WTC11 (cell line): ENCODE results near the gene CFAP92. TPM values are rescaled to one million over a fixed set of nuclear protein-coding genes. Genes with fewer than 3 reads are reported as not detected.
"Not testable (repeated sequence)": the region's sequence is repeated elsewhere in the genome, so short reads cannot be mapped to it uniquely, and the experiment has no call there.

Experiments
- ATAC-seq: fragments of 200-7000 bp; cut with Tn5 transposase; 2 replicates; pipeline ENCODE4 v1.10.0; 2021; ENCODE audit warnings: mild to moderate bottlenecking, moderate library complexity
- CTCF ChIA-PET: fragments of 300-600 bp; sonication (Branson Sonifier 250); formaldehyde crosslinking; loops from one replicate; lab custom pipeline; 2021; ENCODE audit warnings: antibody characterized with exemption; lab: Charles Lee
- POLR2A ChIA-PET: fragments of 350-600 bp; sonication (Branson Sonifier 250); formaldehyde crosslinking; loops from one replicate; lab custom pipeline; 2021; ENCODE audit warnings: antibody characterized with exemption; lab: Charles Lee
- DNase-seq: peaks from one replicate; pipeline ENCODE4 v3.0.0; 2021; ENCODE audit warnings: low spot score
- H3K27ac Mint-ChIP-seq: 2 replicates; pipeline ENCODE4 v1.8.0; 2021; ENCODE audit warnings: mixed read lengths
- H3K27me3 Mint-ChIP-seq: 2 replicates; pipeline ENCODE4 v1.8.0; 2021; ENCODE audit warnings: low read depth, mild to moderate bottlenecking, moderate library complexity, mixed read lengths
- H3K36me3 Mint-ChIP-seq: 2 replicates; pipeline ENCODE4 v1.8.0; 2021; ENCODE audit warnings: mixed read lengths
- H3K4me1 Mint-ChIP-seq: 2 replicates; pipeline ENCODE4 v1.8.0; 2022; ENCODE audit warnings: mixed read lengths
- H3K4me3 Mint-ChIP-seq: 2 replicates; pipeline ENCODE4 v1.8.0; 2021; ENCODE audit warnings: mild to moderate bottlenecking, moderate library complexity, mixed read lengths
- H3K9me3 Mint-ChIP-seq: 2 replicates; pipeline ENCODE4 v1.8.0; 2021; ENCODE audit warnings: mixed read lengths
- CTCF ChIP-seq: fragments of 200-600 bp; IDR thresholded peaks from 2 replicates; pipeline ENCODE4 v1.8.0; 2022; ENCODE audit warnings: antibody characterized with exemption
- FOXJ3 ChIP-seq: sonication (generic); formaldehyde crosslinking; IDR thresholded peaks from 2 replicates; pipeline ENCODE4 v1.9.0; 2021; ENCODE audit warnings: missing genetic modification reagents, mild to moderate bottlenecking, borderline replicate concordance
- GABPB1 ChIP-seq: sonication (generic); formaldehyde crosslinking; IDR thresholded peaks from 2 replicates; pipeline ENCODE4 v1.8.1; 2023; ENCODE audit warnings: mild to moderate bottlenecking, missing genetic modification reagents
- GRHL2 ChIP-seq: fragments of 250-450 bp; sonication (Bioruptor Pico); IDR thresholded peaks from 2 replicates; pipeline ENCODE4 v1.8.0; 2022; ENCODE audit warnings: mild to moderate bottlenecking, moderate library complexity; ENCODE audit not compliant: insufficient replicate concordance, severe bottlenecking
- NFE2L1 ChIP-seq: sonication (generic); formaldehyde crosslinking; IDR thresholded peaks from 2 replicates; pipeline ENCODE4 v1.8.1; 2023; ENCODE audit warnings: missing genetic modification reagents
- NR2C2 ChIP-seq: sonication (generic); formaldehyde crosslinking; IDR thresholded peaks from 2 replicates; pipeline ENCODE4 v1.8.0; 2022; ENCODE audit warnings: mild to moderate bottlenecking, missing genetic modification reagents
- NR3C1 ChIP-seq: sonication (generic); formaldehyde crosslinking; conservative IDR thresholded peaks from 2 replicates; pipeline ENCODE4 v1.8.1; 2023; ENCODE audit warnings: low read depth, mild to moderate bottlenecking, missing genetic modification reagents
- OVOL2 ChIP-seq: fragments of 250-450 bp; sonication (Bioruptor Pico); IDR thresholded peaks from 2 replicates; pipeline ENCODE4 v1.9.0; 2021; ENCODE audit warnings: mild to moderate bottlenecking, borderline replicate concordance
- PRRX2 ChIP-seq: fragments of 250-450 bp; sonication (Bioruptor Pico); IDR thresholded peaks from 2 replicates; pipeline ENCODE4 v1.8.0; 2021; ENCODE audit warnings: mild to moderate bottlenecking
- RORB ChIP-seq: fragments of 250-450 bp; sonication (Bioruptor Pico); IDR thresholded peaks from 2 replicates; pipeline ENCODE4 v1.9.0; 2021; ENCODE audit warnings: mild to moderate bottlenecking
- SP1 ChIP-seq: sonication (generic); formaldehyde crosslinking; conservative IDR thresholded peaks from 2 replicates; pipeline ENCODE4 v1.8.1; 2022; ENCODE audit warnings: missing genetic modification reagents
- TP53 ChIP-seq: sonication (generic); formaldehyde crosslinking; IDR thresholded peaks from 2 replicates; pipeline ENCODE4 v1.8.1; 2023; ENCODE audit warnings: mild to moderate bottlenecking, missing genetic modification reagents
- ZNF121 ChIP-seq: sonication (generic); formaldehyde crosslinking; IDR thresholded peaks from 2 replicates; pipeline ENCODE4 v1.8.0; 2023; ENCODE audit warnings: missing genetic modification reagents
- ZNF232 ChIP-seq: sonication (generic); formaldehyde crosslinking; IDR thresholded peaks from 2 replicates; pipeline ENCODE4 v1.8.0; 2022; ENCODE audit warnings: mild to moderate bottlenecking, missing genetic modification reagents
- ZNF416 ChIP-seq: fragments of 250-450 bp; sonication (Bioruptor Pico); IDR thresholded peaks from 2 replicates; pipeline ENCODE4 v1.9.0; 2021; ENCODE audit warnings: mild to moderate bottlenecking, inconsistent platforms
- ZNF423 ChIP-seq: fragments of 250-450 bp; sonication (Bioruptor Pico); IDR thresholded peaks from 2 replicates; pipeline ENCODE4 v2.1.2; 2022; ENCODE audit warnings: mild to moderate bottlenecking, moderate library complexity
- ZNF671 ChIP-seq: fragments of 250-450 bp; sonication (Bioruptor Pico); IDR thresholded peaks from 2 replicates; pipeline ENCODE4 v1.8.0; 2021; ENCODE audit warnings: mild to moderate bottlenecking
- total RNA-seq: library from RNA; stranded (reverse); gene quantifications from 3 replicates; pipeline ENCODE4 v1.2.3, GENCODE V29; 2021
- TF ChIP-seq, protein P1 (sequence below): sonication (generic); formaldehyde crosslinking; IDR thresholded peaks from 2 replicates; pipeline ENCODE4 v1.8.1; 2022; ENCODE audit warnings: low read depth, missing genetic modification reagents, borderline replicate concordance
- TF ChIP-seq, protein P2 (sequence below): sonication (generic); formaldehyde crosslinking; IDR thresholded peaks from 2 replicates; pipeline ENCODE4 v1.8.1; 2023; ENCODE audit warnings: mild to moderate bottlenecking, missing genetic modification reagents, moderate library complexity
- TF ChIP-seq, protein P3 (sequence below): sonication (generic); formaldehyde crosslinking; IDR thresholded peaks from 2 replicates; pipeline ENCODE4 v1.8.1; 2023; ENCODE audit warnings: mild to moderate bottlenecking, missing genetic modification reagents, borderline replicate concordance
- TF ChIP-seq, protein P4 (sequence below): sonication (generic); formaldehyde crosslinking; IDR thresholded peaks from 2 replicates; pipeline ENCODE4 v1.8.1; 2023; ENCODE audit warnings: mild to moderate bottlenecking, missing genetic modification reagents, moderate library complexity
- TF ChIP-seq, protein P5 (sequence below): sonication (generic); formaldehyde crosslinking; IDR thresholded peaks from 2 replicates; pipeline ENCODE4 v1.8.0; 2023; ENCODE audit warnings: missing genetic modification reagents
- TF ChIP-seq, protein P6 (sequence below): fragments of 250-450 bp; sonication (Bioruptor Pico); IDR thresholded peaks from 2 replicates; pipeline ENCODE4 v1.8.0; 2021; ENCODE audit warnings: mild to moderate bottlenecking

Gene CFAP92
- total RNA-seq, 1 experiment from 2014 or later, result 2.9 TPM

- no peak for TF ChIP-seq ZNF232 (CRISPR knock-in tag)
- TF ChIP-seq CTCF, result no peak
- TF ChIP-seq ZNF671 (CRISPR knock-in tag), result no peak
- TF ChIP-seq, protein P1, sequence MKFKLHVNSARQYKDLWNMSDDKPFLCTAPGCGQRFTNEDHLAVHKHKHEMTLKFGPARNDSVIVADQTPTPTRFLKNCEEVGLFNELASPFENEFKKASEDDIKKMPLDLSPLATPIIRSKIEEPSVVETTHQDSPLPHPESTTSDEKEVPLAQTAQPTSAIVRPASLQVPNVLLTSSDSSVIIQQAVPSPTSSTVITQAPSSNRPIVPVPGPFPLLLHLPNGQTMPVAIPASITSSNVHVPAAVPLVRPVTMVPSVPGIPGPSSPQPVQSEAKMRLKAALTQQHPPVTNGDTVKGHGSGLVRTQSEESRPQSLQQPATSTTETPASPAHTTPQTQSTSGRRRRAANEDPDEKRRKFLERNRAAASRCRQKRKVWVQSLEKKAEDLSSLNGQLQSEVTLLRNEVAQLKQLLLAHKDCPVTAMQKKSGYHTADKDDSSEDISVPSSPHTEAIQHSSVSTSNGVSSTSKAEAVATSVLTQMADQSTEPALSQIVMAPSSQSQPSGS (CRISPR knock-in tag), result no peak
- TF ChIP-seq, protein P2, sequence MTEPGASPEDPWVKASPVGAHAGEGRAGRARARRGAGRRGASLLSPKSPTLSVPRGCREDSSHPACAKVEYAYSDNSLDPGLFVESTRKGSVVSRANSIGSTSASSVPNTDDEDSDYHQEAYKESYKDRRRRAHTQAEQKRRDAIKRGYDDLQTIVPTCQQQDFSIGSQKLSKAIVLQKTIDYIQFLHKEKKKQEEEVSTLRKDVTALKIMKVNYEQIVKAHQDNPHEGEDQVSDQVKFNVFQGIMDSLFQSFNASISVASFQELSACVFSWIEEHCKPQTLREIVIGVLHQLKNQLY (CRISPR knock-in tag), result no peak
- TF ChIP-seq ZNF416, result no peak
- TF ChIP-seq OVOL2 (CRISPR knock-in tag), result no peak
- TF ChIP-seq GRHL2 (CRISPR knock-in tag), result no peak
- no peak for TF ChIP-seq GABPB1 (CRISPR knock-in tag)
- no peak for TF ChIP-seq FOXJ3 (CRISPR knock-in tag)
- no peak for TF ChIP-seq SP1 (CRISPR knock-in tag)
- no peak for TF ChIP-seq ZNF423 (CRISPR knock-in tag)
- TF ChIP-seq, protein P3, sequence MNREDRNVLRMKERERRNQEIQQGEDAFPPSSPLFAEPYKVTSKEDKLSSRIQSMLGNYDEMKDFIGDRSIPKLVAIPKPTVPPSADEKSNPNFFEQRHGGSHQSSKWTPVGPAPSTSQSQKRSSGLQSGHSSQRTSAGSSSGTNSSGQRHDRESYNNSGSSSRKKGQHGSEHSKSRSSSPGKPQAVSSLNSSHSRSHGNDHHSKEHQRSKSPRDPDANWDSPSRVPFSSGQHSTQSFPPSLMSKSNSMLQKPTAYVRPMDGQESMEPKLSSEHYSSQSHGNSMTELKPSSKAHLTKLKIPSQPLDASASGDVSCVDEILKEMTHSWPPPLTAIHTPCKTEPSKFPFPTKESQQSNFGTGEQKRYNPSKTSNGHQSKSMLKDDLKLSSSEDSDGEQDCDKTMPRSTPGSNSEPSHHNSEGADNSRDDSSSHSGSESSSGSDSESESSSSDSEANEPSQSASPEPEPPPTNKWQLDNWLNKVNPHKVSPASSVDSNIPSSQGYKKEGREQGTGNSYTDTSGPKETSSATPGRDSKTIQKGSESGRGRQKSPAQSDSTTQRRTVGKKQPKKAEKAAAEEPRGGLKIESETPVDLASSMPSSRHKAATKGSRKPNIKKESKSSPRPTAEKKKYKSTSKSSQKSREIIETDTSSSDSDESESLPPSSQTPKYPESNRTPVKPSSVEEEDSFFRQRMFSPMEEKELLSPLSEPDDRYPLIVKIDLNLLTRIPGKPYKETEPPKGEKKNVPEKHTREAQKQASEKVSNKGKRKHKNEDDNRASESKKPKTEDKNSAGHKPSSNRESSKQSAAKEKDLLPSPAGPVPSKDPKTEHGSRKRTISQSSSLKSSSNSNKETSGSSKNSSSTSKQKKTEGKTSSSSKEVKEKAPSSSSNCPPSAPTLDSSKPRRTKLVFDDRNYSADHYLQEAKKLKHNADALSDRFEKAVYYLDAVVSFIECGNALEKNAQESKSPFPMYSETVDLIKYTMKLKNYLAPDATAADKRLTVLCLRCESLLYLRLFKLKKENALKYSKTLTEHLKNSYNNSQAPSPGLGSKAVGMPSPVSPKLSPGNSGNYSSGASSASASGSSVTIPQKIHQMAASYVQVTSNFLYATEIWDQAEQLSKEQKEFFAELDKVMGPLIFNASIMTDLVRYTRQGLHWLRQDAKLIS (CRISPR knock-in tag), result no peak
- no peak for TF ChIP-seq TP53 (CRISPR knock-in tag)
- TF ChIP-seq NR2C2 (CRISPR knock-in tag), result no peak
- no peak for TF ChIP-seq NR3C1 (CRISPR knock-in tag)
- TF ChIP-seq ZNF121 (CRISPR knock-in tag), result no peak
- no peak for TF ChIP-seq PRRX2
- TF ChIP-seq, protein P4, sequence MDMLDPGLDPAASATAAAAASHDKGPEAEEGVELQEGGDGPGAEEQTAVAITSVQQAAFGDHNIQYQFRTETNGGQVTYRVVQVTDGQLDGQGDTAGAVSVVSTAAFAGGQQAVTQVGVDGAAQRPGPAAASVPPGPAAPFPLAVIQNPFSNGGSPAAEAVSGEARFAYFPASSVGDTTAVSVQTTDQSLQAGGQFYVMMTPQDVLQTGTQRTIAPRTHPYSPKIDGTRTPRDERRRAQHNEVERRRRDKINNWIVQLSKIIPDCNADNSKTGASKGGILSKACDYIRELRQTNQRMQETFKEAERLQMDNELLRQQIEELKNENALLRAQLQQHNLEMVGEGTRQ (CRISPR knock-in tag), result no peak
- TF ChIP-seq NFE2L1, result no peak
- ChIA-PET POLR2A (no interaction called here), CTCF (no interaction called here)
- Mint-ChIP-seq H3K27me3 (peaks cover 10% of the 10 kb centered on the region), H3K4me3 (no peak overlapping the region), H3K9me3 (peaks cover 31% of the 10 kb centered on the region), H3K27ac (no peak overlapping the region), H3K36me3 (peaks cover 11% of the 10 kb centered on the region), H3K4me1 (no peaks in the 10 kb centered on the region)
- no peak for ATAC-seq
- DNase-seq, result no peak
Observed at GRCh38 chr3:128931046-128931445, 62.8 kb downstream of the CFAP92 start.

DNA sequence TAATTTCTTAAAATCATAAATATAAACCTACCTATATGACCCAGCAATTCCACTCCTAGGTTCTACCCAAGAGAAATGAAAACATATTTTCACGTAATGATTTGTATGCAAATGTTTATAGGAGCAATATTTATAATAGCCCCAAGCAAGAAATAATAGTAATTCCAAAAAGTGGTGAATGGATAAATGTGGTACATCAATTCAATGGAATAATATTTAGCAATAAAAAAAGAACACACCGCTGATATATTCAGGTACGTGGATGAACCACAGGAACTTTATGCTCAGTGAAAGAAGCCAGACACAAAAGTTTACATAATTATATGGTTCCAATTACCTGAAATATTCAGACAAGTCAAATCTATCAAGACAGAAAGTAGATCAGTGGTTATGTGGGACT, 64.5 kb downstream of the CFAP92 start:
- CTCF ChIA-PET, result no interaction called here
- DNase-seq (no peak), ATAC-seq (no peak)
- TF ChIP-seq NFE2L1 (no peak), RORB (no peak), TP53 (CRISPR knock-in tag) (no peak)
- TF ChIP-seq, protein P4 (CRISPR knock-in tag), result no peak
- TF ChIP-seq, protein P5, sequence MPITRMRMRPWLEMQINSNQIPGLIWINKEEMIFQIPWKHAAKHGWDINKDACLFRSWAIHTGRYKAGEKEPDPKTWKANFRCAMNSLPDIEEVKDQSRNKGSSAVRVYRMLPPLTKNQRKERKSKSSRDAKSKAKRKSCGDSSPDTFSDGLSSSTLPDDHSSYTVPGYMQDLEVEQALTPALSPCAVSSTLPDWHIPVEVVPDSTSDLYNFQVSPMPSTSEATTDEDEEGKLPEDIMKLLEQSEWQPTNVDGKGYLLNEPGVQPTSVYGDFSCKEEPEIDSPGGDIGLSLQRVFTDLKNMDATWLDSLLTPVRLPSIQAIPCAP, result no peak
- TF ChIP-seq, protein P6, sequence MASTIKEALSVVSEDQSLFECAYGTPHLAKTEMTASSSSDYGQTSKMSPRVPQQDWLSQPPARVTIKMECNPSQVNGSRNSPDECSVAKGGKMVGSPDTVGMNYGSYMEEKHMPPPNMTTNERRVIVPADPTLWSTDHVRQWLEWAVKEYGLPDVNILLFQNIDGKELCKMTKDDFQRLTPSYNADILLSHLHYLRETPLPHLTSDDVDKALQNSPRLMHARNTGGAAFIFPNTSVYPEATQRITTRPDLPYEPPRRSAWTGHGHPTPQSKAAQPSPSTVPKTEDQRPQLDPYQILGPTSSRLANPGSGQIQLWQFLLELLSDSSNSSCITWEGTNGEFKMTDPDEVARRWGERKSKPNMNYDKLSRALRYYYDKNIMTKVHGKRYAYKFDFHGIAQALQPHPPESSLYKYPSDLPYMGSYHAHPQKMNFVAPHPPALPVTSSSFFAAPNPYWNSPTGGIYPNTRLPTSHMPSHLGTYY (CRISPR knock-in tag), result no peak
- POLR2A ChIA-PET, result no interaction called here
- Mint-ChIP-seq H3K9me3 (peaks cover 47% of the 10 kb centered on the region), H3K4me3 (no peak overlapping the region), H3K4me1 (no peaks in the 10 kb centered on the region), H3K27me3 (peaks cover 27% of the 10 kb centered on the region), H3K36me3 (peaks cover 24% of the 10 kb centered on the region), H3K27ac (no peak overlapping the region)

- Mint-ChIP-seq H3K36me3 (peaks cover 70% of the 10 kb centered on the region), H3K9me3 (peaks cover 86% of the 10 kb centered on the region), H3K27me3 (peaks cover 70% of the 10 kb centered on the region)
- H3K4me1 Mint-ChIP-seq, POLR2A ChIA-PET, H3K4me3 Mint-ChIP-seq, CTCF ChIA-PET, DNase-seq, ATAC-seq, H3K27ac Mint-ChIP-seq: not testable (repeated sequence)
Observed at GRCh38 chr3:128923986-128924385, 69.9 kb downstream of the CFAP92 start.
